HG03196 (cell line): ENCODE results near the gene CYP21A2.

Experiments used
- ATAC-seq: cut with Tn5 transposase; IDR thresholded peaks from one replicate; pipeline ENCODE4 v1.9.1; 2021; ENCODE audit not compliant: unreplicated experiment

Gene CYP21A2

GRCh38 chr6:32081168-32081990, 43.2 kb downstream of the CYP21A2 start:
- no peak for ATAC-seq

GRCh38 chr6:32082478-32082877, 44.3 kb downstream of the CYP21A2 start:
- ATAC-seq = no peak

GRCh38 chr6:32082935-32083334, 44.7 kb downstream of the CYP21A2 start:
- no peak for ATAC-seq

- ATAC-seq = no peak
These were observed 45.9 kb downstream of the CYP21A2 start for GRCh38 chr6:32083812-32084768.

- ATAC-seq = no peak
These were observed 46.6 kb downstream of the CYP21A2 start for GRCh38 chr6:32084780-32085179.

- no peak for ATAC-seq
These were observed 47.7 kb downstream of the CYP21A2 start for GRCh38 chr6:32085759-32086459.

- ATAC-seq = no peak
These were observed 48.7 kb downstream of the CYP21A2 start for GRCh38 chr6:32086661-32087573.

GRCh38 chr6:32087574-32088486, 49.6 kb downstream of the CYP21A2 start:
- no peak for ATAC-seq

- ATAC-seq = no peak
These were observed 50.4 kb downstream of the CYP21A2 start for GRCh38 chr6:32088487-32089049.

GRCh38 chr6:32089082-32089828, 51.0 kb downstream of the CYP21A2 start:
- ATAC-seq = no peak
